ENCODE results near the gene SLC38A1.

GRCh38 chr12:46260913-46261476 is 7.8 kb downstream of the SLC38A1 start:
- TF ChIP-seq REST (IDR thresholded peaks at IDR 0.05; ENCODE audit: unreplicated experiment), result no peak
- no peak for TF ChIP-seq POLR2AphosphoS5 (IDR thresholded peaks at IDR 0.05; ENCODE audit: low read depth)
- no peak for TF ChIP-seq CTCF (conservative IDR thresholded peaks at IDR 0.05; ENCODE audit: low read depth in 2 of 2)
- no peak for TF ChIP-seq EZH2phosphoT487 (IDR thresholded peaks at IDR 0.05; ENCODE audit: unreplicated experiment)

All from GM23338 (cell line).